ENCODE results near the gene NOL8. TPM values are rescaled to one million over a fixed set of nuclear protein-coding genes. Genes with fewer than 3 reads are reported as not detected.

The NOL8 gene
- total RNA-seq, 5 donors from 2014 or later (not counting 1 experiment from before 2014, with no cell fraction given): 51.4 to 83.2 (median 73.9) TPM

DNA sequence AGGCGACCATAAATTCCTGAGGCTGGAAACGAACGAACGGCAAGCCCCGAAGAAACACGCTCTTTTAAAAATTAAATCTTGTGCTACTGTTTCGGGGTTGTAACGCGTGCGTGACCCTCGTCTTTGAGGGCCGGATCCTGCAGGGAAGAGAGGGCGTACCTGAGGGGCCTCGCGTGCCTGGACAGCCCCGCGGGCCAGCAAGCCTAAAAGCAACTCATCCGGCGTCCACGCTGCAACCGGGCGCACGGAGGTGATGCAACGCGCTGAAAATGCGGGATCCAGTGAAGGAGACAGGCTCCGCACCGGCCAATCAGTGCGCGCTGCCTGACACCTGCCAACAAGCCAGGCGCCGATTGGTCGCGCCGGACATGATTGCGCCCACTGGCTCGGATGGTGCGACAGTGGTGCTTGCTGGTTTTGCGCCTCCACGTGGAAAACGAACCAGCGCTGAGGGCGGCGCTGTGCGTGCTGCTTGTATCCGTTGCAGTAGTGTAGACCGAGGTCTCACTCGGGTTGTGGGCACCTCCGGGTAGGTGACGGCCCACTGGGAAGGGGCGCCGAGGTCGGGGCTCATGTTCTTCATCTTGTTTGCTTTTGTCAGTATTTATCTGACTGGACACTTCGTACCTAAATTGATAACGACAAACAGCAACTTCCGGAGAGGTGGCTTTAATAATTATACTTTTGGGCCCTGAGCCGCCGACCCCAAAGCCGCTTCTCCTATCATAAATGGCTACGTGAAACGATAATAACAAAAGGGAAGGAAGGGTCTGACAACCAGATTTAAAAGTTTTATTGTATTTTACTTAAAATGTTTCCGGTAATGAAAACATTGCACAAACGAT lies 31.5 kb downstream of the NOL8 start, which contains the start of gene IARS1:
Gene IARS1, minus strand, starts transcription at position 246 of the 845 bp plus-strand sequence. CDS start 4,278 bp downstream, outside the sequence.
- ChIA-PET CTCF (interaction anchor here in 1 of 2 donors (1.2 kb wide), 1 partner anchor 31 kb away, joined by 3 read pairs; the partner anchor contains the start of gene NOL8), POLR2A (no interaction called here)
- H3K27me3 Mint-ChIP-seq: no peaks in the 10 kb centered on the region
- peak within 1 kb of the TSS; percentile 78 for H3K27ac ChIP-seq (ENCODE audit: low read length)
- ATAC-seq (replicated peaks in 1 of 4): peak; percentile 94 to 97 (median 95)
- peaks cover 31% of the 10 kb centered on the region for H3K36me3 Mint-ChIP-seq
- H3K4me3 Mint-ChIP-seq: peak within 1 kb of the TSS; percentile 97 to 99 (median 99)
- H3K4me1 Mint-ChIP-seq: peaks cover 47 to 67% (median 62%) of the 10 kb centered on the region in 3 donors
- H3K9me3 Mint-ChIP-seq: no peaks in the 10 kb centered on the region
- H3K4me1 ChIP-seq (ENCODE audit: control insufficient read depth in 1 of 2, extremely low read depth in 1 of 2, insufficient read depth in 2 of 2, low read length in 2 of 2): peaks cover 20 to 24% of the 10 kb centered on the region in 2 experiments
- no peaks in the 10 kb centered on the region for H3K9me3 ChIP-seq
- H3K27me3 ChIP-seq (replicated peaks in 1 of 2; ENCODE audit: control insufficient read depth in 2 of 2, extremely low read depth in 1 of 2, insufficient read depth in 2 of 2, low read length in 1 of 2): no peaks in the 10 kb centered on the region
- peak within 1 kb of the TSS; percentile 73 to 89 for H3K4me3 ChIP-seq (ENCODE audit: control insufficient read depth in 1 of 2, extremely low read depth in 1 of 2, low read length in 1 of 2)
- H3K36me3 ChIP-seq (ENCODE audit: control insufficient read depth in 2 of 2, extremely low read depth in 1 of 2, insufficient read depth in 1 of 2, low read length in 1 of 2): peaks cover 0 to 20% of the 10 kb centered on the region in 2 donors
- peak; percentile 93 to 100 (median 99) for DNase-seq
- WGBS (ENCODE audit: insufficient coverage): under 1% methylated on average over 53 of the region's 63 CpGs
- H3K27ac Mint-ChIP-seq: peak within 1 kb of the TSS; percentile 98 to 100

DNA sequence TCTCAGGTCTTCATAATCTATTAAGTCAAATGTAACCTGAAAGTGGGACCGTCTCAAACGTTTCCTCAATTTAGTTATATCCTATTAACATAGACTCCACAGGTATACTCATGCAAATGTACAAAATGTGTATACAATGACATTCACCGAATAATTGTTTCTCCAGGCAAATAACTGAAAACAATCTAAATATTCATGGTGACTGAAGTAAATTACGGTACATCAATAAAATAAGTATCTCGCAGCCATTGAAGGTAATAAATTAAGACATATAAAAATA lies 32.1 kb downstream of the NOL8 start:
- Mint-ChIP-seq H3K27me3 (no peaks in the 10 kb centered on the region), H3K36me3 (peaks cover 33% of the 10 kb centered on the region), H3K4me3 (peak overlapping the region; percentile 97 to 99 (median 99)), H3K9me3 (no peaks in the 10 kb centered on the region), H3K4me1 (peaks cover 53 to 68% (median 63%) of the 10 kb centered on the region in 3 donors), H3K27ac (peak overlapping the region; percentile 98 to 100)
- peak in 1 of 35 experiments; percentile 13 for DNase-seq
- no peaks in the 10 kb centered on the region for H3K27me3 ChIP-seq (replicated peaks in 1 of 2; ENCODE audit: control insufficient read depth in 2 of 2, extremely low read depth in 1 of 2, insufficient read depth in 2 of 2, low read length in 1 of 2)
- no peaks in the 10 kb centered on the region for H3K9me3 ChIP-seq
- WGBS (ENCODE audit: insufficient coverage): no CpG with 5 or more reads among the region's 5 CpGs
- ATAC-seq (replicated peaks in 1 of 4): no peak
- H3K27ac ChIP-seq (ENCODE audit: low read length): no peak overlapping the region
- H3K4me3 ChIP-seq (ENCODE audit: control insufficient read depth in 1 of 2, extremely low read depth in 1 of 2, low read length in 1 of 2): peak overlapping the region; percentile 73 to 89
- POLR2A ChIA-PET: no interaction called here
- peaks cover 0 to 19% of the 10 kb centered on the region in 2 donors for H3K36me3 ChIP-seq (ENCODE audit: control insufficient read depth in 2 of 2, extremely low read depth in 1 of 2, insufficient read depth in 1 of 2, low read length in 1 of 2)
- CTCF ChIA-PET: interaction anchor here in 1 of 2 donors (1.2 kb wide), 1 partner anchor 32 kb away, joined by 3 read pairs; the partner anchor contains the start of gene NOL8
- H3K4me1 ChIP-seq (ENCODE audit: control insufficient read depth in 1 of 2, extremely low read depth in 1 of 2, insufficient read depth in 2 of 2, low read length in 2 of 2): peaks cover 20 to 24% of the 10 kb centered on the region in 2 experiments

DNA sequence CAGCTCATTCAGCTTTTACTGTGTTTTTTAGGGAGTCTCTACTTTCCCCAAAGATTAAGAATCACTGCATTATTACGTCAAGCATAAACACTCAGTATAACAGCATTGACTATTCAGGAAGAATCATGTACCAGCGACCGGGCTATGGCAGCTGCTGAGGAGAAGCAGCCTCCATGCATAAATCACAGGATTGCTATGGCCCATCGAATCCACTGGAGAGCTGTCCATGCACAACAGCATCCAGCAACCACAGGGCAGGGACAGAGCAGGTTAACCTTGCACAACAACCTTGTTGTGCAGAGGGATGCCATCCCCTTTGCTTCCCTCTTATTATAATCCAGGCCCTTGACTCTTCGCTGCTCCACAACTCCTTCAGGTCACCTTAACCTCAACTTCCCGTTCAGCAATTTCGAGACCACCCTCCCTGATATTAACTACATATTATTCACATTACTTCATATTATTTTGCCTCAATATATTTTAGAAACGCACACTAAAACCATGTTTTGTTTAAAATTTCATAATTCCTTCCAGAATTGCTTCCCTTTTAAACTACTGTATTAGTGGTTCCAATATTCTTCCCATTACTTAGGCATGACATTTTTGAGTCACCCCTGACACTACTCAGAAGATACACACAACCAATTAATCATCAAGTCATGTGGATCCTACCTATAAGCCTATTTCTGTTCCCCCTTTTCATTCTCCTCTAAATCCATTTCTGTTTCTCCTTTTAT lies 32.6 kb downstream of the NOL8 start:
- Histone ChIP-seq H3K4me1 (ENCODE audit: control insufficient read depth in 1 of 2, extremely low read depth in 1 of 2, insufficient read depth in 2 of 2, low read length in 2 of 2) (peaks cover 20 to 24% of the 10 kb centered on the region in 2 experiments), H3K36me3 (ENCODE audit: control insufficient read depth in 2 of 2, extremely low read depth in 1 of 2, insufficient read depth in 1 of 2, low read length in 1 of 2) (peaks cover 0 to 19% of the 10 kb centered on the region in 2 donors), H3K9me3 (no peaks in the 10 kb centered on the region), H3K4me3 (ENCODE audit: control insufficient read depth in 1 of 2, extremely low read depth in 1 of 2, low read length in 1 of 2) (peak overlapping the region; percentile 38 to 73), H3K27ac (ENCODE audit: low read length) (peak overlapping the region; percentile 11), H3K27me3 (replicated peaks in 1 of 2; ENCODE audit: control insufficient read depth in 2 of 2, extremely low read depth in 1 of 2, insufficient read depth in 2 of 2, low read length in 1 of 2) (no peaks in the 10 kb centered on the region)
- ChIA-PET POLR2A (interaction anchor here in 1 of 2 donors (0.7 kb wide), 1 partner anchor 214 kb away, joined by 8 read pairs; no protein-coding TSS in a partner anchor), CTCF (interaction anchor here in 1 of 2 donors (0.5 to 1.2 kb wide), 2 partner anchors 16 to 32 kb away, joined by 3 read pairs; partner anchors contain the start of gene NOL8)
- WGBS (ENCODE audit: insufficient coverage): 37% methylated on average over 7 of the region's 8 CpGs
- Mint-ChIP-seq H3K27me3 (no peaks in the 10 kb centered on the region), H3K4me1 (peaks cover 58 to 65% (median 58%) of the 10 kb centered on the region in 3 donors), H3K4me3 (peak overlapping the region; percentile 97 to 99 (median 99)), H3K9me3 (no peaks in the 10 kb centered on the region), H3K36me3 (peaks cover 32% of the 10 kb centered on the region), H3K27ac (peak overlapping the region; percentile 98 to 100)
- DNase-seq (no peak), ATAC-seq (replicated peaks in 1 of 4) (no peak)

DNA sequence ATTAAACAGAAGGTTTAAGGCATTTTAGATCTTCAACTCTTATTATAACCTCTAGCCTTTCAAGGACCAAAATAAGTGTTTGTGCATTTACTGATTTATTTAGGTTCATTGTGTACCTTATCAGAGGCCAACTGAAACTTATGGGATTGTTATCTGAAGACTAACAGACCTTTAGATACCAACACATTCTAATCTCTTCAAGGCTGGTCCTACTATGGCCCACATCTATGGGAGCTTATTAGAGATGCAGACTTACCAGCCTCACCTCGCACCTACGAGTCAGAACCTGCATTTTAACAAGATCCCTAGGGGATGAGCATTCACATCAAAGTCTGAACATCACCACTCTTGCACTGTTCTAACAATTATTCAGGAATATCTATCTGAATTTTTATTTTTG lies 33.6 kb downstream of the NOL8 start:
- peak overlapping the region in 2 of 3 donors; percentile 28 to 97 for H3K4me3 Mint-ChIP-seq
- H3K4me1 ChIP-seq (ENCODE audit: control insufficient read depth in 1 of 2, extremely low read depth in 1 of 2, insufficient read depth in 2 of 2, low read length in 2 of 2): peaks cover 20 to 24% of the 10 kb centered on the region in 2 experiments
- no peaks in the 10 kb centered on the region for H3K27me3 ChIP-seq (replicated peaks in 1 of 2; ENCODE audit: control insufficient read depth in 2 of 2, extremely low read depth in 1 of 2, insufficient read depth in 2 of 2, low read length in 1 of 2)
- WGBS (ENCODE audit: insufficient coverage): 60% methylated on average over 1 of the region's 2 CpGs
- H3K4me3 ChIP-seq (ENCODE audit: control insufficient read depth in 1 of 2, extremely low read depth in 1 of 2, low read length in 1 of 2): no peak overlapping the region
- H3K27ac Mint-ChIP-seq: peak overlapping the region; percentile 19 to 72
- peaks cover 56 to 65% (median 58%) of the 10 kb centered on the region in 3 donors for H3K4me1 Mint-ChIP-seq
- ATAC-seq (replicated peaks in 1 of 4) (no peak), DNase-seq (no peak)
- no peaks in the 10 kb centered on the region for H3K9me3 Mint-ChIP-seq
- H3K36me3 Mint-ChIP-seq: peaks cover 31% of the 10 kb centered on the region
- no peak overlapping the region for H3K27ac ChIP-seq (ENCODE audit: low read length)
- ChIA-PET CTCF (interaction anchor here (0.5 to 1.0 kb wide), 3 partner anchors 15 to 50 kb away, joined by 3 to 5 read pairs (median 5); no protein-coding TSS in a partner anchor), POLR2A (interaction anchor here (0.5 to 0.7 kb wide), 6 partner anchors 21 to 1170 kb away, joined by 5 to 9 read pairs (median 8); no protein-coding TSS in a partner anchor)
- no peaks in the 10 kb centered on the region for H3K27me3 Mint-ChIP-seq
- peaks cover 0 to 19% of the 10 kb centered on the region in 2 donors for H3K36me3 ChIP-seq (ENCODE audit: control insufficient read depth in 2 of 2, extremely low read depth in 1 of 2, insufficient read depth in 1 of 2, low read length in 1 of 2)
- H3K9me3 ChIP-seq: no peaks in the 10 kb centered on the region

DNA sequence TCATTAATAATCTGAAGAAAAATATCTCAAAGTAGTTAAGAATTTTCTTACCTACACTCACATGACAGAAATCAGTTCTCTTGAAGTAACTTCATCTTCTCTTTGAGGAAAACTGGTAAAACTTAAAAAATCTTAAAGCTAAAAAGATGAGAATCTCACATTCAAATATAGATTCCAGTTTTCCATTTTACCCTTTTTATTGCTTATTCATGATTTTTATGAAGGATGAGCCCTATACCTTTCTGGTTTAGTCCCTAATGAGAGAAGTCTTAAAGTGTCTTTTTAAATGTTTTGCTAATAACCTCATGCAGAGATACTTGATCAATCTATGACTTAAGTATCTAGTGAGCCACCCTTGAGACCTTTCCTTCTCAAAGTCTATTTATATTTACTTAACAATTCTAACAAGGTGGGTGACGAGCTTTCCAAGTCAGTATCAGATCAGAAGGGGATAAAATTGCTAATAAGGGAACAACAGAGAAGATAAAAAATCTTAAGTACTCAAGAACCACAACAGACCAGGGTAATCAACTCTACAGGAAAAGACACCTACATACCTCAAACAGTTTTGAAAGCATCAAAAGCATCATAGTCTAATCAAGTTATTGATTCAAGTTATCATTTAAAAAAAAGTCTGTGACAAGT lies 34.2 kb downstream of the NOL8 start:
- Mint-ChIP-seq H3K27me3 (no peaks in the 10 kb centered on the region), H3K4me3 (peak overlapping the region; percentile 1 to 34 (median 23)), H3K9me3 (no peaks in the 10 kb centered on the region), H3K27ac (peak overlapping the region; percentile 71 to 72), H3K36me3 (peaks cover 31% of the 10 kb centered on the region), H3K4me1 (peaks cover 55 to 65% (median 56%) of the 10 kb centered on the region in 3 donors)
- H3K4me1 ChIP-seq (ENCODE audit: control insufficient read depth in 1 of 2, extremely low read depth in 1 of 2, insufficient read depth in 2 of 2, low read length in 2 of 2): peaks cover 20 to 24% of the 10 kb centered on the region in 2 experiments
- ChIA-PET CTCF (interaction anchor here in 1 of 2 donors (1.0 kb wide), 1 partner anchor 19 kb away, joined by 5 read pairs; no protein-coding TSS in a partner anchor), POLR2A (no interaction called here)
- peaks cover 0 to 20% of the 10 kb centered on the region in 2 donors for H3K36me3 ChIP-seq (ENCODE audit: control insufficient read depth in 2 of 2, extremely low read depth in 1 of 2, insufficient read depth in 1 of 2, low read length in 1 of 2)
- ATAC-seq (replicated peaks in 1 of 4): no peak
- no peak overlapping the region for H3K4me3 ChIP-seq (ENCODE audit: control insufficient read depth in 1 of 2, extremely low read depth in 1 of 2, low read length in 1 of 2)
- no CpG with 5 or more reads among the region's 1 CpG for WGBS (ENCODE audit: insufficient coverage)
- DNase-seq: no peak
- H3K27ac ChIP-seq (ENCODE audit: low read length): no peak overlapping the region
- H3K9me3 ChIP-seq: no peaks in the 10 kb centered on the region
- no peaks in the 10 kb centered on the region for H3K27me3 ChIP-seq (replicated peaks in 1 of 2; ENCODE audit: control insufficient read depth in 2 of 2, extremely low read depth in 1 of 2, insufficient read depth in 2 of 2, low read length in 1 of 2)

All from T-cell (primary cell).